GM12875 (cell line): ENCODE measurements around the gene PRMT7.

ENCODE experiments used
- H3K4me3 ChIP-seq: one replicate; pipeline ENCODE4 v1.5.1; 2011; ENCODE audit warnings: low read depth, low read length, control low read depth
- CTCF ChIP-seq: IDR thresholded peaks from 2 replicates; pipeline ENCODE4 v1.5.1; 2011; ENCODE audit warnings: low read depth, mild to moderate bottlenecking, control low read depth, inconsistent platforms, low read length, moderate library complexity, borderline replicate concordance; ENCODE audit not compliant: insufficient read depth

Gene PRMT7

GRCh38 chr16:68376590-68376989 lies 65.8 kb downstream of the PRMT7 start:
- no peak for TF ChIP-seq CTCF
- H3K4me3 ChIP-seq, result no peak overlapping the region

- H3K4me3 ChIP-seq, result no peak overlapping the region
- TF ChIP-seq CTCF, result no peak
Observed at GRCh38 chr16:68377221-68377620, 66.4 kb downstream of the PRMT7 start.

GRCh38 chr16:68377667-68378393 lies 67.0 kb downstream of the PRMT7 start:
- no peak overlapping the region for H3K4me3 ChIP-seq
- TF ChIP-seq CTCF, result no peak

GRCh38 chr16:68378436-68379415 lies 67.9 kb downstream of the PRMT7 start:
- TF ChIP-seq CTCF, result no peak
- no peak overlapping the region for H3K4me3 ChIP-seq

- no peak for TF ChIP-seq CTCF
- H3K4me3 ChIP-seq, result no peak overlapping the region
Observed at GRCh38 chr16:68379472-68380347, 68.9 kb downstream of the PRMT7 start.

GRCh38 chr16:68380348-68380670 lies 69.5 kb downstream of the PRMT7 start:
- no peak overlapping the region for H3K4me3 ChIP-seq

More at GRCh38 chr16:68380348-68380670, 69.5 kb downstream of the PRMT7 start:
- TF ChIP-seq CTCF, result no peak
